GM12865 (cell line): ENCODE results near the gene METRNL.

Experiments
- DNase-seq: peaks from one replicate; pipeline ENCODE4 v3.0.0; 2010; ENCODE audit warnings: low read depth
- H3K4me3 ChIP-seq: 2 replicates; pipeline ENCODE4 v1.5.1; 2011; ENCODE audit warnings: mild to moderate bottlenecking, low read depth, low read length, control low read depth
- CTCF ChIP-seq: IDR thresholded peaks from 2 replicates; pipeline ENCODE4 v1.5.1; 2011; ENCODE audit warnings: low read length, control low read depth, low read depth, inconsistent platforms; ENCODE audit not compliant: insufficient read depth; ENCODE audit errors: missing control alignments

METRNL gene

GRCh38 chr17:83089328-83090132 is 10.1 kb downstream of the METRNL start:
- no peak overlapping the region for H3K4me3 ChIP-seq
- DNase-seq, result no peak
- no peak for TF ChIP-seq CTCF

- no peak overlapping the region for H3K4me3 ChIP-seq
- DNase-seq, result no peak
- no peak for TF ChIP-seq CTCF
These were observed 11.2 kb downstream of the METRNL start for GRCh38 chr17:83090444-83091256.

GRCh38 chr17:83091257-83092141 is 12.1 kb downstream of the METRNL start:
- no peak for DNase-seq
- H3K4me3 ChIP-seq, result no peak overlapping the region
- no peak for TF ChIP-seq CTCF

GRCh38 chr17:83092186-83092585 is 12.8 kb downstream of the METRNL start:
- H3K4me3 ChIP-seq, result no peak overlapping the region
- no peak for TF ChIP-seq CTCF

GRCh38 chr17:83092931-83093330 is 13.5 kb downstream of the METRNL start:
- no peak for DNase-seq
- no peak overlapping the region for H3K4me3 ChIP-seq
- no peak for TF ChIP-seq CTCF

More at GRCh38 chr17:83092186-83092585, 12.8 kb downstream of the METRNL start:
- no peak for DNase-seq

GRCh38 chr17:83093506-83093905 is 14.1 kb downstream of the METRNL start:
- TF ChIP-seq CTCF, result no peak
- no peak for DNase-seq
- no peak overlapping the region for H3K4me3 ChIP-seq
